Activated naive CD8-positive, alpha-beta T cell (primary cell): ENCODE measurements around the gene TNFRSF18.

Experiments used
- H3K27ac Mint-ChIP-seq: one replicate; pipeline ENCODE4 v1.8.0; 2021; ENCODE audit warnings: mixed read lengths
- H3K27me3 Mint-ChIP-seq: one replicate; pipeline ENCODE4 v1.8.0; 2021; ENCODE audit warnings: mixed read lengths
- H3K36me3 Mint-ChIP-seq: one replicate; pipeline ENCODE4 v1.8.0; 2021; ENCODE audit warnings: mixed read lengths
- H3K4me1 Mint-ChIP-seq: one replicate; pipeline ENCODE4 v1.8.0; 2021; ENCODE audit warnings: low read depth, mixed read lengths
- H3K4me3 Mint-ChIP-seq: one replicate; pipeline ENCODE4 v1.8.0; 2021; ENCODE audit warnings: mild to moderate bottlenecking, mixed read lengths
- H3K9me3 Mint-ChIP-seq: one replicate; pipeline ENCODE4 v1.8.0; 2021; ENCODE audit warnings: low read depth, mixed read lengths

TNFRSF18 gene

GRCh38 chr1:1166642-1167397 lies 39.6 kb downstream of the TNFRSF18 start:
- Mint-ChIP-seq H3K36me3 (no peaks in the 10 kb centered on the region), H3K4me3 (no peak overlapping the region), H3K27me3 (no peaks in the 10 kb centered on the region), H3K9me3 (no peaks in the 10 kb centered on the region), H3K27ac (no peak overlapping the region), H3K4me1 (peaks cover 8% of the 10 kb centered on the region)

- H3K9me3 Mint-ChIP-seq = no peaks in the 10 kb centered on the region
- H3K27me3 Mint-ChIP-seq = no peaks in the 10 kb centered on the region
- peaks cover 6% of the 10 kb centered on the region for H3K4me1 Mint-ChIP-seq
- H3K4me3 Mint-ChIP-seq = no peak overlapping the region
- H3K27ac Mint-ChIP-seq = no peak overlapping the region
- H3K36me3 Mint-ChIP-seq = no peaks in the 10 kb centered on the region
Observed at GRCh38 chr1:1165900-1166421, 40.4 kb downstream of the TNFRSF18 start.

- H3K27ac Mint-ChIP-seq = no peak overlapping the region
- no peaks in the 10 kb centered on the region for H3K27me3 Mint-ChIP-seq
Observed at GRCh38 chr1:1165485-1165884, 40.9 kb downstream of the TNFRSF18 start.

DNA sequence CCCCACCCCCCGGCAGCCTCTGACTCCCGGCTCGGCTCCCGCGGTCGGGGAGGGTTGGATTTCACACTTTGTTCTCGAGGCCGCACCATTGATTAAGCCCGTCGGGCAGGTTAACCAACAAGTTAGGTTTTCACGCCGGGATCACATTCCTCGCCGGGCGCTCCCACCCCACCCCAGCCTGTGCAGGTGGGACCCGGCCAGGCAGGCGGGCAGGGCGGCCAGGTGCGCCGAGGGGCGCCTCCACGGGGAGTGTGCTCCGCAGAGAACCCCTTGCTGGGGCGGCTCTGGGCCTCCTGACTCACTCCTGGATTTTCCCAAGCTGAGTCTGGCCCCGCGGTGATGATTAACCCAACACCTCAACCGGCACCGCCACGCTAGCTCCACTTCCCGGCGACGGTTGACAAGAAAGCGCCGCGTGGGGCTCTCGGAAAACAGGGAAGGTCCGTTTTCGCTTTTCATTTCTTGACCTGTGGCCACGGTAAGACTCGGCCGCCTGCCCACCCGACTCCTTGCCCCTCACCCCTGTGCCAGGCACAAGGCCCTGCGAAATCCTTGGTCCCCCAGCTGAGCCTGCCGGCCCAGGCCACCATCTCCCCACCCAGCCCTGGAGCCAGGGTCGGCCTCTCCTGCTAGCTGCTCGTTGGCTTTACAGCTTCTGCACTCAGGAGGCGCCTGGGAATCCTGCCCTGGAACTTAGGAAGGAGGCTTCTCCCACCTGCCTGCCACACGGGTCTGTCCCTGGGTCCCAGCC lies 41.5 kb downstream of the TNFRSF18 start:
- Mint-ChIP-seq H3K4me3 (no peak overlapping the region), H3K27ac (no peak overlapping the region), H3K9me3 (no peaks in the 10 kb centered on the region), H3K4me1 (peaks cover 2% of the 10 kb centered on the region), H3K27me3 (no peaks in the 10 kb centered on the region), H3K36me3 (no peaks in the 10 kb centered on the region)

More at GRCh38 chr1:1165485-1165884, 40.9 kb downstream of the TNFRSF18 start:
- H3K36me3 Mint-ChIP-seq = no peaks in the 10 kb centered on the region
- no peaks in the 10 kb centered on the region for H3K9me3 Mint-ChIP-seq
- H3K4me3 Mint-ChIP-seq = no peak overlapping the region
- peaks cover 6% of the 10 kb centered on the region for H3K4me1 Mint-ChIP-seq

- Mint-ChIP-seq H3K36me3 (no peaks in the 10 kb centered on the region), H3K4me3 (no peak overlapping the region), H3K27me3 (no peaks in the 10 kb centered on the region), H3K9me3 (no peaks in the 10 kb centered on the region), H3K4me1 (peaks cover 2% of the 10 kb centered on the region), H3K27ac (no peak overlapping the region)
Observed at GRCh38 chr1:1164361-1164700, 42.1 kb downstream of the TNFRSF18 start.

DNA sequence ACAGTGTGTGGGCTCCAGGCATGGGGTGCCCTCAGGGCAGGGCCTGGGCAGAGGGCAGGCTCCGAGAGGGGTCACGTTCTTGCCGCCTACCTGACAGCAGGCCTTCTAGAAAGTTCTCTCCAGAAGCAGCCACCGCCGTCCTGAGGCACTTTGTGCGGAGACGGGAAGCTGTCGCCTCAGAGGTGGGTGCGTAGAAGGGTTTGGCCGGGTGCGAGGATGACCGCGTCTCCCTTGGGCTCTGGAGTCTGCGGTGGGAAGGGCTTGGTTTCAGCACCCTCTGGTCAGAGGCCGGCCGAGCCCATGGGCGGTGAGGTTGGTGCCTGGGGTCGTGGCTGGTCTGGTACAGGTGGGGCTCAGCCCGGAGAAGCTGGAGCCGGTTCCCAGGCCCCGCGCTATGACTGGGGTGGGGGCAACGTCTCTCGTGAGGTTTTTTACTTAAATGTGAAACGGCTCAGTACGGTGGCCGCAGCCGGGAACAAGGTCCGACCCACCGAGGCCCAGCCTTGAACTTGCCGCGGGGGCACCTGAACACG lies 42.8 kb downstream of the TNFRSF18 start:
- no peaks in the 10 kb centered on the region for H3K9me3 Mint-ChIP-seq

GRCh38 chr1:1162597-1163537 lies 43.5 kb downstream of the TNFRSF18 start:
- no peak overlapping the region for H3K27ac Mint-ChIP-seq
- H3K9me3 Mint-ChIP-seq = no peaks in the 10 kb centered on the region
- H3K27me3 Mint-ChIP-seq = no peaks in the 10 kb centered on the region
- H3K4me3 Mint-ChIP-seq = no peak overlapping the region
- peaks cover 2% of the 10 kb centered on the region for H3K4me1 Mint-ChIP-seq
- H3K36me3 Mint-ChIP-seq = no peaks in the 10 kb centered on the region

More for the DNA sequence above, 42.8 kb downstream of the TNFRSF18 start:
- Mint-ChIP-seq H3K4me1 (peaks cover 2% of the 10 kb centered on the region), H3K27me3 (no peaks in the 10 kb centered on the region), H3K4me3 (no peak overlapping the region), H3K36me3 (no peaks in the 10 kb centered on the region), H3K27ac (no peak overlapping the region)

DNA sequence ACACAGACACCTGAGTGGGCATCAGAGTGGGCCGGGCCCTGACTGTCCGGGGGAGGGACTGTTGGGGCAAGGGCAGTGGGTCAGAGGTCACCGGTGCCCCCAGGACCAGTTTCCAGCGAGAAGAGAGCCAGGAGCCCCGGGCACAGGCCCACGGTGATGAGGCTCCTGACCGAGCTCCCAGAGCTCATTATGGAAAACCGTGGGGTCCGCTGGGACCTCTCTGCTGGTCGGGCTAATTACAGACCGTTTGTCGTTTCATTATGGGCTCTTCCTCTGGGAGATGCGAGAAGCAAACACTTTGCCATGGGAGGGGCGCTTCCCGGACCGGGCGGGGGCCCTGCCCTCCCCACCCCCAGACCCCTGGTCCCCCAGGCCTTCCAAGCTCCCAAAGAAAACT lies 44.7 kb downstream of the TNFRSF18 start:
- H3K9me3 Mint-ChIP-seq = no peaks in the 10 kb centered on the region
- no peaks in the 10 kb centered on the region for H3K36me3 Mint-ChIP-seq
- H3K27ac Mint-ChIP-seq = no peak overlapping the region
- no peak overlapping the region for H3K4me3 Mint-ChIP-seq
- no peaks in the 10 kb centered on the region for H3K27me3 Mint-ChIP-seq
- peaks cover 2% of the 10 kb centered on the region for H3K4me1 Mint-ChIP-seq

GRCh38 chr1:1161078-1161682 lies 45.2 kb downstream of the TNFRSF18 start:
- Mint-ChIP-seq H3K27ac (no peak overlapping the region), H3K27me3 (no peaks in the 10 kb centered on the region), H3K4me1 (peaks cover 2% of the 10 kb centered on the region), H3K4me3 (no peak overlapping the region), H3K9me3 (no peaks in the 10 kb centered on the region), H3K36me3 (no peaks in the 10 kb centered on the region)

GRCh38 chr1:1160281-1160930 lies 46.0 kb downstream of the TNFRSF18 start:
- H3K27ac Mint-ChIP-seq = no peak overlapping the region

GRCh38 chr1:1157914-1158710 lies 48.3 kb downstream of the TNFRSF18 start:
- no peaks in the 10 kb centered on the region for H3K36me3 Mint-ChIP-seq
- no peaks in the 10 kb centered on the region for H3K27me3 Mint-ChIP-seq
- H3K27ac Mint-ChIP-seq = no peak overlapping the region
- H3K9me3 Mint-ChIP-seq = peaks cover 4% of the 10 kb centered on the region
- no peaks in the 10 kb centered on the region for H3K4me1 Mint-ChIP-seq
- no peak overlapping the region for H3K4me3 Mint-ChIP-seq

More at GRCh38 chr1:1160281-1160930, 46.0 kb downstream of the TNFRSF18 start:
- Mint-ChIP-seq H3K9me3 (no peaks in the 10 kb centered on the region), H3K27me3 (no peaks in the 10 kb centered on the region), H3K36me3 (no peaks in the 10 kb centered on the region), H3K4me3 (no peak overlapping the region), H3K4me1 (no peaks in the 10 kb centered on the region)

DNA sequence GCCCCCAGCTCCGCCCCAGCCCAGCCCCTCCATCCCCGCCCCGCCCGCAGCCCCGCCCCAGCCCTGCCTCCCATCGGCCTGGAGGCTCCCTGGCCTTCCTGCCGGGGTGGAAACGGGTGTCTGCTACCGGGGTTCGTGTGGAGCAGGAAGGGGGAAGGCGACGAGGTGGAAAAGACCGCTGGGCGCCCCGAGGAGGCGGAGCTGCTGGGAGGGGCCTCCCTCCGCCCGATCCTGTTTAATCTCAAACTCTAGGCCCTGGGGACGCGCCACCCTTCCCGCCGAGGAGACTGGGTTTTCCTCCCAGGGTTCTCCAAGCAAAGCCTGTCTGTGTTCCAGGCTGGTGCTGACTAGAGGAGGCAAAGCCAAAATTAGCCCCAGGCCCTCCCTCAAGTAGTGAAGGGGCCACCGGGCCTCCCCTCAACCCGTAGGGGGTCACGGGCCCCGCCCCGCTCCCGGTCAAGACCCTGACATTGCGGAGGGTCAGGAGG lies 48.9 kb downstream of the TNFRSF18 start:
- Mint-ChIP-seq H3K27ac (no peak overlapping the region), H3K27me3 (no peaks in the 10 kb centered on the region), H3K4me1 (no peaks in the 10 kb centered on the region), H3K9me3 (peaks cover 6% of the 10 kb centered on the region), H3K36me3 (no peaks in the 10 kb centered on the region), H3K4me3 (peak overlapping the region; percentile 80)

DNA sequence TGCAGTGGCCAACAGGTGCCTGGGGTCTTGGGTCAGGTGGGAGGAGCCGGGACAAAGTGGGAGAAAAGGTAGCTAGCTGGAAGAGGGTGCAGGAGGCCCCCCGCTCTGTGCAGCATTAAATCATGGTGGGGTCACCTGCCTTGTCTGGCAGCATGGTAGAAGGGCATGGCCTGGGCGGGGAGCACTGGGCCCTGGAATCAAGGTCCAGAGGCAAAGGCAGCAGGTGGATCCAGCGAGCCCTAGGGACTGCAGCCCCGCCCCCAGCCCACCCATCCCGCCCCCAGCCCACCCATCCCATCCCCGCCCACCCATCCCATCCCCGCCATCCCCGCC lies 49.4 kb downstream of the TNFRSF18 start:
- peaks cover 6% of the 10 kb centered on the region for H3K9me3 Mint-ChIP-seq
- peak overlapping the region; percentile 28 for H3K27ac Mint-ChIP-seq
- H3K4me3 Mint-ChIP-seq = peak overlapping the region; percentile 62
- H3K27me3 Mint-ChIP-seq = no peaks in the 10 kb centered on the region
- no peaks in the 10 kb centered on the region for H3K36me3 Mint-ChIP-seq
- H3K4me1 Mint-ChIP-seq = no peaks in the 10 kb centered on the region
